Stimulated activated CD4-positive, alpha-beta T cell treated with anti-CD3 and anti-CD28 coated beads, TNF-alpha, amount 100 ng/mL, for 4 hours (primary cell): ENCODE data around the gene KLHL15.

Experiments
- DNase-seq, 3 experiments: peaks; one replicate each; pipeline ENCODE4 v3.0.0-alpha.2; 2020; ENCODE audit warnings: low read depth in 3 of 3

KLHL15 gene

DNA sequence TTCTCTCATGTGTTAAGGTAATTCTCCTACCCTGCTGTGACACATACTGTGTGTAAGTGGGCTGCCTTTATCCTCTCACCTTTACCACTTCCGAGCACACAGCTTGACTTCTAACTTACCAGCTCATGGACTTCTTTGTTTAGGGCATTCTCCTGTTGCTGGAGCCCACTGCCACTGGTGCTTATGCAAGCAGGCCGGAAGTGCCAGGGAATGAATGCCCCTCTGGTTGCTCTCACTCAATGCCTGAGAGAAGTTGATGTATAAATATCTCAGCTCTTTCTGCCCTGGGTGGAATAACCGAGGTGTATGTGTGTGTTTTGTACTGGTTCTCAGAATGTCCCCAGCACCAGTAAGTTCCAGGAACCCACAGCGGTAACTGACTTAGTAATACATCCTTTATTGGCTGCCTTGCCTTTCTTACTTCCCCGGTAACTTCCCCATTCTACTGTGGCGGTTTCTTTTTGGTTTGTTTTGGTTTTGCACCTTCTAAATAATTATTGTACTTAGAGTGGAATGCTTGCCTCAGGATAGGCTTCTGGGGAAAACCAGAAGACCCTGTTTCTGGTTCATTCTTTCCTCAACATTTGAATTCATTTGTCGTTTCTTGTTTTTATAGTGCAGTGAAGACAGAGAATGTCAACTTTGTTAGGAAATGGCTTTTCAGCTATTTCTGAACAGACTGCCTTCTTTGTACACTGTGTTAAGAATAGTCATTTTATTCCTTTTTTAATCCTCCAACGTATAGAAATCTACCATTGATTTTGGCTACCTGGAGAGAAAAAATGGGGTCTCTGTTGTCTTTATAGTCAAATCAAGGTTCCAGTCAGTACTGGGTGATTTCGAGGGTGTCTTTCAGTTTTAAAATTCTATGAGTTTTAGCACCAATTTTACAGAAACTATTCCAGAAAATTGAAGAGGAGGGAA is 73.7 kb downstream of the KLHL15 start:
- peak in 2 of 3 experiments; percentile 1 for DNase-seq

DNA sequence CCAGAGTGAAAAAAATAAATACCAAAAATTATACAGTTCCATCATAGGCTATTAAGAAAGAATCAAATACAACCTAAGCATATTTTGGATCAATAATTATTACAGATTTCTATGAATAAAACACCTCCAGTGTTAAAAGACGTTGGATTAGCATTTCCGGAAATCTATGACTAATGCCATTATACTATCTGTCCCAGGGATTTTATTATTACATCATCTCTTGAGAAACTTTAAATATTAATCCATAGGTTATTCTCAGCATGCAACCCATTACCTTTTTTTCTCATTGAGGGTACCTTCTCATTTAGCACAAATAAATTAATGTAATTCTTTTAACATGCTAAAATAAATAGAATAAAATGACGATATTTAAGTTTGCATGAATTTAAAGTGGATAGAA is 74.6 kb downstream of the KLHL15 start:
- no peak for DNase-seq

DNA sequence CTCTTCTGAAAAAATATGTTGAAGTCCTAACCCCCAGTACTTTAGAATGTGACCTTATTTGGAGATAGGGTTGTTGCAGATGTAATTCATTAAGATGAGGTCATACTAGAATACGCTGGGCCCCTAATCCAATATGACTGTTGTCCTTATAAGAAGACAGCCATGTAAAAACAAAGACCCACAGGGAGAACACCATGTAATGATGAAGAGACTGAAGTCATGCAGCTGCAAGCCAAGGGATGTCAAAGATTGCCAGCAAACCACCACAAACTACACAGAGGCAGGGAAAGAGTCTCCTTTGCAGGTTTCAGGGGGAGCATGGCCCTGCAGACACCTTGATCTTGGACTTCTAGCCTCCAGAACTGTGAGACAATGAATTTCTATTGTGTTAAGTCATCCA is 81.8 kb downstream of the KLHL15 start:
- DNase-seq = no peak

DNA sequence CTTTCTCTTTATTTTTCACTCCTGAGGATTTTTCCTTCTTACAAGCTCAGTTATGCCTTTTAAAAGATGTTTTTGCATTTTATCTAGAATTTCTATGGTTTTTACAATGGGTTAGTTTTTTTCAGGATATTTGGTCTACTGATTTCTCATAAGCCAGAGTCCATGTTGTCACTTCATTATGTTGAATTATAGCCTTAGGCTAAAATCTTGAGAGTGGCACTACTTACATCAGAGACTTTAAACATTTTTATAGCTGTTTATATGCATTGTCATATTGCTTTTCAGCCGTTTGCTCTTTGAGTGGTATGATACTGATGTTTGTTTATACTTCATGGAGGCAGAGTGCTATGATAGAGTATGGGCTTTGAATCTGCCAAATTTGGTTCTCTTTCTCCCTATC is 82.8 kb downstream of the KLHL15 start:
- no peak for DNase-seq

DNA sequence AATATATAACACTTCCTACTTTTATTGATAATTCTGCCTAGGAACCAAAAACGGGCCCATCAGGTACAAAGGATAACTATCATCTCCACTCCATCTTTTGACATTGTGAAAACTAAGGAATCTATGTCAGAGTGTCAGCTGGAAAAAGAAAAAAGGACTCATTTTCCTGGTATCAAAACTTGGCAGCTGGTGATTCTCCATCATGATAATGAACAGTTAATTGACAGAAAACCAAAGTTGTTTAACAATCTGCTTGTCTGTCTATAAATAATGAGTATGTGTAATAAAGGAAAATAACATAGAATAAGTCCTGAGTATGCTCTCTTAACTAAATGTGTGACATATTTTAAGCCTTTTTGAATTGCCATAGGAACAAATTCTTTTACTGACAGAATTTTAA is 87.8 kb downstream of the KLHL15 start:
- no peak for DNase-seq

DNA sequence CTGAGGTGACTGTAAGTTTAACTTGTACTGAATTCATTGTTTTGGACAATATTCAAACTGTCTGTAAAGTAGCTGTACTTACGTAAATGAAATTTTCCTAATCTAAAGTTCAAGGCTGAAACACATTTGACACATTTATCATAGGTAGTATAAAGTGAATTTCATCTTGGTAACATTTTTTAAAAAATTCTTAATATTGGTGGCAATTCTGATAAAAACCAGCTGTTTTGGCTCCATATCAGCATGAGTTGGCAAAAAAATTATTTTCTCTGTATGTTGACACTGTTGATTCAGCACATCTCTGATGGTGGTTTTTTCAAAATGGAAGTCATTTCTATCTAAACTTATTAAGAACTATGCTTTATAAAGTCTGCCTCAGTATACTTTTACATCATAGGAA is 88.3 kb downstream of the KLHL15 start:
- DNase-seq = no peak

DNA sequence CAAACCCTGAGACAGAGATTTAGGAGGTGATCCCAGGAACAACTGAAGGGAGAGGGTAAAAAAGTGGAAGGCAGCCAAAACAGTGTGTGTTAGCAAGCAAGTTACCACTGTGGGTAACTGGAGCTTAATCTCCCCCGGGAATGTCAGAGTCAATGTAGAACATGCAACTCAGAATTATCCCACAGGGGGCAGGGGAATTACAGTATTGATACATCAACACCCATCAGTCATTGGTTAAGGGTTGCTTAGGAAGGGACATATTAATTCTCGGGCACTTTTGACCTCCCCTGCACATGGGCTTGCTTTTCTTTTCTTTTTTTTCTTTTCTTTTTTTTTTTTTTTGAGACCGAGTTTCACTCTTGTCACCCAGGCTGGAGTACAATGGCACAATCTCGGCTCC is 89.9 kb downstream of the KLHL15 start:
- DNase-seq = no peak

DNA sequence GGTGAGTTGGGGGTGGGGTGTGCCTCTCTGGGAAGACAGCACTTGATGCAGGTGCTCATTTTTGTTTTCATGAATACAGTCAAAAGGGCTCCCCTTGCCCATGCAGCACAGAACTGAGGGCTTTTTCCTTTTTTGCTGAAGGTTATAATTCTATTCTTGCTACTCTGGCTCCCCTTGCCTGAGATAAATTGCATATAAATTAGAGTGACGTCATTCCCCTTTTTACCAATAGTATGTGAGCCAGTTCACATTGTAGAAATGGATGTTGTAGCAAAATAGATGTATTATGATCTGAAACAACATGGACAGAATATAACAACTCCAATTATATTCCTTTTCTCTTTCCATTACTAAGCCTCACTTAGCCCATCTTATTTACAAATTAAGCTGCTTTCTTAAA is 90.8 kb downstream of the KLHL15 start:
- DNase-seq = no peak

DNA sequence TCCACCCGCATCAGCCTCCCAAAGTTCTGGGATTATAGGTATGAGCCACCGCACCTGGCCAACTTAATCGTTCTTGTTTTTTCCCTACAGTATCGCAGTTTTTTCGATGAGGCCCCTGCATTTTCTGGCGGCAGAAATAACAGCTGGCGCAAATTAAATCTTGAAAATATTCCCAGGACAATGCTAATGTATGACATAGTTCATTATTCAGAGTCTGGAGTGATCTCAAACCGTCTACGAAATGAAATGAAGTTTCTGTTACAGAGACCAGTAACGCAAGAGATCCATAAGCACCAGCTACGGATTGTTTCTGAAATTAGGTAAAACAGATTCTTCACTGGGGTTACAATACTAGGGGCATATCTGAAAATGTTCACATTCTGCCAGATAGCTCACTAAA is 91.9 kb downstream of the KLHL15 start:
- DNase-seq = no peak
